GM18909 (cell line): ENCODE data around the gene FAM124A.

Experiments
- ATAC-seq: cut with Tn5 transposase; IDR thresholded peaks from one replicate; pipeline ENCODE4 v1.9.1; 2021; ENCODE audit warnings: mild to moderate bottlenecking; ENCODE audit not compliant: unreplicated experiment, poor library complexity

The FAM124A gene

GRCh38 chr13:51240178-51240577 is 18.0 kb downstream of the FAM124A start:
- ATAC-seq, result no peak

- no peak for ATAC-seq
These were observed 18.8 kb downstream of the FAM124A start for GRCh38 chr13:51240958-51241357.

- ATAC-seq, result no peak
These were observed 19.5 kb downstream of the FAM124A start for GRCh38 chr13:51241720-51242119.

- no peak for ATAC-seq
These were observed 21.0 kb downstream of the FAM124A start for GRCh38 chr13:51243227-51243626.

GRCh38 chr13:51243832-51244231 is 21.6 kb downstream of the FAM124A start:
- no peak for ATAC-seq

GRCh38 chr13:51244637-51245405 is 22.6 kb downstream of the FAM124A start:
- ATAC-seq, result no peak

- no peak for ATAC-seq
These were observed 23.4 kb downstream of the FAM124A start for GRCh38 chr13:51245583-51245982.

GRCh38 chr13:51246025-51246417 is 23.8 kb downstream of the FAM124A start:
- no peak for ATAC-seq

GRCh38 chr13:51246418-51247277 is 24.4 kb downstream of the FAM124A start:
- no peak for ATAC-seq

GRCh38 chr13:51249255-51249654 is 27.1 kb downstream of the FAM124A start:
- ATAC-seq, result no peak

- peak; percentile 48 for ATAC-seq
These were observed 27.9 kb downstream of the FAM124A start for GRCh38 chr13:51249770-51250741.

- ATAC-seq, result no peak
These were observed 29.3 kb downstream of the FAM124A start for GRCh38 chr13:51251480-51251879.

GRCh38 chr13:51252954-51253532 is 30.8 kb downstream of the FAM124A start:
- ATAC-seq, result no peak

- ATAC-seq, result no peak
These were observed 33.4 kb downstream of the FAM124A start for GRCh38 chr13:51255556-51255955.

- no peak for ATAC-seq
These were observed 35.0 kb downstream of the FAM124A start for GRCh38 chr13:51257187-51257586.

GRCh38 chr13:51258612-51259548 is 36.7 kb downstream of the FAM124A start:
- ATAC-seq, result no peak

- ATAC-seq, result no peak
These were observed 38.0 kb downstream of the FAM124A start for GRCh38 chr13:51260154-51260553.

- ATAC-seq, result no peak
These were observed 39.5 kb downstream of the FAM124A start for GRCh38 chr13:51261610-51262249.
